HG03097 (cell line): ENCODE data around the gene NSMCE1.
A peak's percentile ranks its signal among the peaks of the same experiment; 100 is the strongest.
"Not testable (repeated sequence)": the region's sequence is repeated elsewhere in the genome, so short reads cannot be mapped to it uniquely, and the experiment has no call there.

Experiments used
- ATAC-seq: cut with Tn5 transposase; IDR thresholded peaks from one replicate; pipeline ENCODE4 v1.9.1; 2021; ENCODE audit not compliant: unreplicated experiment, low FRiP score

Gene NSMCE1

GRCh38 chr16:27220527-27220926, 48.0 kb downstream of the NSMCE1 start:
- no peak for ATAC-seq

- no peak for ATAC-seq
Measured at GRCh38 chr16:27220120-27220519, 48.5 kb downstream of the NSMCE1 start.

GRCh38 chr16:27219161-27219560, 49.4 kb downstream of the NSMCE1 start:
- no peak for ATAC-seq

- ATAC-seq: no peak
Measured at GRCh38 chr16:27218756-27219155, 49.8 kb downstream of the NSMCE1 start.

GRCh38 chr16:27217256-27217655, 51.3 kb downstream of the NSMCE1 start:
- no peak for ATAC-seq

GRCh38 chr16:27216297-27216885, 52.2 kb downstream of the NSMCE1 start:
- ATAC-seq: no peak

- no peak for ATAC-seq
Measured at GRCh38 chr16:27215660-27216059, 52.9 kb downstream of the NSMCE1 start.

- no peak for ATAC-seq
Measured at GRCh38 chr16:27214084-27214961, 54.2 kb downstream of the NSMCE1 start.

- no peak for ATAC-seq
Measured at GRCh38 chr16:27211026-27211425, 57.5 kb downstream of the NSMCE1 start.

GRCh38 chr16:27210174-27210573, 58.4 kb downstream of the NSMCE1 start:
- no peak for ATAC-seq

GRCh38 chr16:27209591-27209990, 59.0 kb downstream of the NSMCE1 start:
- no peak for ATAC-seq

GRCh38 chr16:27208796-27209195, 59.8 kb downstream of the NSMCE1 start:
- no peak for ATAC-seq

- no peak for ATAC-seq
Measured at GRCh38 chr16:27208081-27208680, 60.4 kb downstream of the NSMCE1 start.

- ATAC-seq: not testable (repeated sequence)
Measured at GRCh38 chr16:27207121-27207520, 61.5 kb downstream of the NSMCE1 start.

GRCh38 chr16:27205423-27206065, 63.0 kb downstream of the NSMCE1 start:
- no peak for ATAC-seq

- ATAC-seq: no peak
Measured at GRCh38 chr16:27204312-27204915, 64.2 kb downstream of the NSMCE1 start.

GRCh38 chr16:27203507-27204311, 64.9 kb downstream of the NSMCE1 start, which contains the start of gene KDM8:
Gene KDM8 (plus strand): TSS chr16:27203526. CDS start chr16:27210124, 6,598 bp downstream.
- peak; percentile 76 for ATAC-seq

GRCh38 chr16:27202923-27203506, 65.6 kb downstream of the NSMCE1 start:
- ATAC-seq: peak; percentile 57

GRCh38 chr16:27200914-27201313, 67.7 kb downstream of the NSMCE1 start:
- ATAC-seq: not testable (repeated sequence)
